ENCODE data around the gene PI4K2B. TPM values are rescaled to one million over a fixed set of nuclear protein-coding genes. Genes with fewer than 3 reads are reported as not detected.
"Not testable (repeated sequence)": the region's sequence is repeated elsewhere in the genome, so short reads cannot be mapped to it uniquely, and the experiment has no call there.

Gene PI4K2B
- total RNA-seq, 4 donors from 2014 or later, result 34.3 to 53.7 (median 49.1) TPM

DNA sequence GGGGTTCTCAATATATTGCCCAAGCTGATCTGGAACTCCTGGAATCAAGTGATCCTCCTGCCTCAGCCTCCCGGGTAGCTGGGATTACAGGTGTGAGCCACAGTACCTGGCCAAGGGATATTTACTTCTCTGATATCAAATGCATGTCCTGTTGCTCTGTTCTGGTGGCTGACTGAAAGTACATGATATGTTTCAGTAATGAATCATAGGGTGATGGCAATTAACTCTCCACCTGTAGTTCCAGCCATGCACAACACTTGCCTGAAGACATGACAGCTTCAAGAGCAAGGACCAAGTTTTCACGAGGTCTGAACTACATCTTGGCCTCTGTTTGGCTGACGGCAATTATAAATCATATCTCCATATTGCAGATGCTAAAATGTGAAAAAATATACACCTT lies 87.9 kb downstream of the PI4K2B start:
- 94 to 95% methylated on average over 3 of the region's 3 CpGs for WGBS, 2 donors
- Histone ChIP-seq H3K36me3 (peaks cover 0 to 9% of the 10 kb centered on the region in 2 donors), H3K4me1 (no peaks in the 10 kb centered on the region), H3K27me3 (no peaks in the 10 kb centered on the region), H3K27ac (no peak overlapping the region), H3K4me3 (replicated peaks in 1 of 3) (no peak overlapping the region), H3K9me3 (no peaks in the 10 kb centered on the region)
- intact Hi-C loops (cut with DNase I), result no loop called here
- no peak for DNase-seq
- TF ChIP-seq POLR2A (IDR thresholded peaks at IDR 0.05), result no peak
- TF ChIP-seq CTCF (IDR thresholded peaks at IDR 0.05), result no peak

GRCh38 chr4:25328463-25328862 lies 94.6 kb downstream of the PI4K2B start:
- H3K4me1 ChIP-seq; H3K9me3 ChIP-seq; H3K27me3 ChIP-seq; H3K36me3 ChIP-seq; H3K27ac ChIP-seq; DNase-seq; H3K4me3 ChIP-seq (replicated peaks in 1 of 3); intact Hi-C loops (cut with DNase I): not testable (repeated sequence)
- WGBS, 2 donors, result 88 to 97% methylated on average over 3 of the region's 3 CpGs

Small RNAs within 50 kb of the gene (small RNA-seq; reads per million reads assigned to genes)
- gene RF00004, result not detected

Other genes with a start within 250 kb of the PI4K2B start
- gene LGI2, start 203.1 kb upstream of the PI4K2B start, total RNA-seq, result 1 to 10 TPM in 3 of 4 donors, under 1 TPM in 1; 0.45 to 3.7 (median 2.2) TPM
- 10 to 100 TPM in 3 of 4 donors, 1 to 10 TPM in 1; 9.2 to 22.3 (median 13.5) TPM for gene SEPSECS, start 73.6 kb upstream of the PI4K2B start, total RNA-seq
- 10 to 100 TPM in 3 of 4 donors, 1 to 10 TPM in 1; 9.3 to 19.5 (median 13.4) TPM for gene ZCCHC4, start 78.7 kb downstream of the PI4K2B start, total RNA-seq
- 10 to 100 TPM; 30.0 to 68.4 (median 32.6) TPM for gene ANAPC4, start 143.2 kb downstream of the PI4K2B start, total RNA-seq